ENCODE data around the gene UBC. TPM values are rescaled to one million over a fixed set of nuclear protein-coding genes. Genes with fewer than 3 reads are reported as not detected.
A peak's percentile ranks its signal among the peaks of the same experiment; 100 is the strongest.

UBC gene
- total RNA-seq (2021) (748 and 783 TPM in 2 replicates), Bru-seq, nascent RNA (percentile 99 among the genes with signal in this experiment), BruChase-seq, experiment 1, labeled RNA remaining after a 2-hour chase (percentile 100 among the genes with signal in this experiment), BruChase-seq, experiment 2, labeled RNA remaining after a 6-hour chase (percentile 99 among the genes with signal in this experiment)
- long read RNA-seq, transcript UBC-201 (2 exons, 2,688 nt): major isoform, 288 of 592 reads
- long read RNA-seq, transcript UBC-205 (1 exons, 3,745 nt): minor isoform, 281 of 592 reads
- long read RNA-seq, partial matches to known transcripts: 2 of 592 reads
- long read RNA-seq, other reads (novel, unspliced or antisense): 15 of 592 reads

DNA sequence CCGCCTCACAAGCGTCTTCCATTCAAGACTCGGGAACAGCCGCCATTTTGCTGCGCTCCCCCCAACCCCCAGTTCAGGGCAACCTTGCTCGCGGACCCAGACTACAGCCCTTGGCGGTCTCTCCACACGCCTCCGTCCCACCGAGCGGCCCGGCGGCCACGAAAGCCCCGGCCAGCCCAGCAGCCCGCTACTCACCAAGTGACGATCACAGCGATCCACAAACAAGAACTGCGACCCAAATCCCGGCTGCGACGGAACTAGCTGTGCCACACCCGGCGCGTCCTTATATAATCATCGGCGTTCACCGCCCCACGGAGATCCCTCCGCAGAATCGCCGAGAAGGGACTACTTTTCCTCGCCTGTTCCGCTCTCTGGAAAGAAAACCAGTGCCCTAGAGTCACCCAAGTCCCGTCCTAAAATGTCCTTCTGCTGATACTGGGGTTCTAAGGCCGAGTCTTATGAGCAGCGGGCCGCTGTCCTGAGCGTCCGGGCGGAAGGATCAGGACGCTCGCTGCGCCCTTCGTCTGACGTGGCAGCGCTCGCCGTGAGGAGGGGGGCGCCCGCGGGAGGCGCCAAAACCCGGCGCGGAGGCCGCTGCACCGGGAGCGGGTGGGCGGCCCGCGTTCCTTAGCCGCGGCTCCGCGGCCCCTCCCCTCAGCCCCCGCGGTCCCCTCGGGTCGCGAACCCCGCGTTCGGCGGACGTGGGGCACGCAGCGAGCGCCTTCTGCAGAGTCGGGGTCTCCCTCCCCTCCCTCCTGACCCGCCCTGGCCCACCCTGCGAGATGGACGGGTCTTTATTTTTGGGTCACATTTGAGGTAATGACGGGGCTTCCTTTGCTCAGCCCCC lies at the start of gene UBC:
UBC (minus strand) TSS at position 259 of the 847 bp plus-strand sequence. CDS start 879 bp downstream, outside the sequence.
- Histone ChIP-seq H3K4me3 (peak within 1 kb of the TSS; percentile 100), H3K27me3 (ENCODE audit: insufficient read depth, low read depth) (no peaks in the 10 kb centered on the region), H4K20me1 (ENCODE audit: insufficient read depth) (peaks cover 31% of the 10 kb centered on the region), H3K27ac (peak within 1 kb of the TSS; percentile 100), H3K9me2 (ENCODE audit: insufficient read depth) (no peaks in the 10 kb centered on the region), H3K9me3 (ENCODE audit: insufficient read depth, low read depth) (no peaks in the 10 kb centered on the region), H2AFZ (peak within 1 kb of the TSS; percentile 89), H3F3A (ENCODE audit: insufficient read depth, low read depth) (peaks cover 67% of the 10 kb centered on the region), H3K4me2 (peak within 1 kb of the TSS; percentile 95), H3K79me2 (ENCODE audit: low read depth) (peaks cover 58% of the 10 kb centered on the region), H3K4me1 (replicated peaks; ENCODE audit: insufficient read depth) (peaks cover 52% of the 10 kb centered on the region), H3K36me3 (ENCODE audit: low read depth) (peaks cover 19% of the 10 kb centered on the region)
- no peak for TF ChIP-seq EZH2 (IDR thresholded peaks at IDR 0.05; ENCODE audit: low read depth)
- TF ChIP-seq, protein P1, sequence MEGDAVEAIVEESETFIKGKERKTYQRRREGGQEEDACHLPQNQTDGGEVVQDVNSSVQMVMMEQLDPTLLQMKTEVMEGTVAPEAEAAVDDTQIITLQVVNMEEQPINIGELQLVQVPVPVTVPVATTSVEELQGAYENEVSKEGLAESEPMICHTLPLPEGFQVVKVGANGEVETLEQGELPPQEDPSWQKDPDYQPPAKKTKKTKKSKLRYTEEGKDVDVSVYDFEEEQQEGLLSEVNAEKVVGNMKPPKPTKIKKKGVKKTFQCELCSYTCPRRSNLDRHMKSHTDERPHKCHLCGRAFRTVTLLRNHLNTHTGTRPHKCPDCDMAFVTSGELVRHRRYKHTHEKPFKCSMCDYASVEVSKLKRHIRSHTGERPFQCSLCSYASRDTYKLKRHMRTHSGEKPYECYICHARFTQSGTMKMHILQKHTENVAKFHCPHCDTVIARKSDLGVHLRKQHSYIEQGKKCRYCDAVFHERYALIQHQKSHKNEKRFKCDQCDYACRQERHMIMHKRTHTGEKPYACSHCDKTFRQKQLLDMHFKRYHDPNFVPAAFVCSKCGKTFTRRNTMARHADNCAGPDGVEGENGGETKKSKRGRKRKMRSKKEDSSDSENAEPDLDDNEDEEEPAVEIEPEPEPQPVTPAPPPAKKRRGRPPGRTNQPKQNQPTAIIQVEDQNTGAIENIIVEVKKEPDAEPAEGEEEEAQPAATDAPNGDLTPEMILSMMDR (conservative IDR thresholded peaks at IDR 0.05): no peak
- no TSS peak for BruUV-seq (replicated peaks)
- ChIA-PET CTCF (interaction anchor here (0.6 kb wide), 1 partner anchor 81 kb away, joined by 3 read pairs; no protein-coding TSS in a partner anchor), POLR2A (ENCODE audit: unreplicated experiment) (interaction anchor here (0.6 to 1.0 kb wide), 4 partner anchors 26 to 524 kb away, joined by 3 to 26 read pairs (median 6); no protein-coding TSS in a partner anchor)
- intact Hi-C loops (cut with micrococcal nuclease; ENCODE audit: unreplicated experiment): loop anchor here (5.0 to 10.0 kb wide), 3 partner anchors 73 to 527 kb away; partner anchors contain the start of gene DHX37
- peak; percentile 70 to 88 for DNase-seq

DNA sequence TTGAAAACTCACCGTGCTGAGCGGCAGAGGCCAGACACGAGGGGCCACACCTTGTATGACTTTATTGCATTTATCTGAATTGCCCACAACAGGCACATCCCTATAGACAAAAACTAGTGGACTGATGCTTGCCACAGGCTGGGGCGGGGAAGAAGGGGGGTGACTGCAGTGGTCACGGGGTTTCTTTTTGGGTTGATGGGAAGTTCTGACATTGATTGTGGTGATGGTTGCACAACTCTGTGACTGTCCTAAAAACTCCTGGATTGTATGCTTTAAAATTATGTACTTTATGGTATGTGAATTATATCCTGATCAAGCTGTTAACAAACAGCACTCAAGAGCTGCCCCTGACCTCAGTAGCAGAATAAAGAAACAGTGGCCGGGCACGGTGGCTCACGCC lies 48.8 kb upstream of the UBC start:
- ChIA-PET CTCF (no interaction called here), POLR2A (ENCODE audit: unreplicated experiment) (no interaction called here)
- Histone ChIP-seq H3K4me3 (no peak overlapping the region), H4K20me1 (ENCODE audit: insufficient read depth) (no peaks in the 10 kb centered on the region; the same call in none of the 2 replicates), H3K79me2 (ENCODE audit: low read depth) (no peaks in the 10 kb centered on the region), H3F3A (ENCODE audit: insufficient read depth, low read depth) (0 out of 2 replicates have a peak, but pooled peaks cover 5% of the 10 kb centered on the region), H3K27me3 (ENCODE audit: insufficient read depth, low read depth) (no peaks in the 10 kb centered on the region), H3K36me3 (ENCODE audit: low read depth) (no peaks in the 10 kb centered on the region), H3K9me3 (ENCODE audit: insufficient read depth, low read depth) (no peaks in the 10 kb centered on the region), H3K4me2 (no peak overlapping the region), H3K27ac (no peak overlapping the region), H2AFZ (no peak overlapping the region), H3K9me2 (ENCODE audit: insufficient read depth) (no peaks in the 10 kb centered on the region), H3K4me1 (replicated peaks; ENCODE audit: insufficient read depth) (no peaks in the 10 kb centered on the region)
- DNase-seq: no peak
- BruUV-seq (replicated peaks): no TSS peak
- TF ChIP-seq, protein P1 (conservative IDR thresholded peaks at IDR 0.05): no peak
- TF ChIP-seq EZH2 (IDR thresholded peaks at IDR 0.05; ENCODE audit: low read depth): no peak
- intact Hi-C loops (cut with micrococcal nuclease; ENCODE audit: unreplicated experiment): no loop called here

DNA sequence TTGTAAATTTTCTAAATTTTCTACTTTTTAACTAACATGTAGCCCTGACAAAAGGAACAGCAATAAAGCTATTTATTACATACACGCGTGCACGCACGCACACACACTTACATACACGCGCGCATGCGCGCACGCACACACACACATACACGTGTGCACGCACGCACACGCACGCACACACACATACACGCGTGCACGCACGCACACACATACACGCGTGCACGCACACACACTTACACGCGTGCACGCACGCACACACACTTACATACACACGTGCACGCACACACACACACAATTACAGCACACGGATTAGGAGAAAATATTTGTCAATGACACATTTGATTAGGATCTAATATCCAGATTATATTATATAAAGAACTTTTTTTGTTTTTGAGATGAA lies 46.6 kb upstream of the UBC start:
- peaks cover 1% of the 10 kb centered on the region; the same call in 1 of the 2 replicates for H3K36me3 ChIP-seq (ENCODE audit: low read depth)
- ChIA-PET CTCF (no interaction called here), POLR2A (ENCODE audit: unreplicated experiment) (interaction anchor here (0.6 kb wide), 1 partner anchor 48 kb away, joined by 3 read pairs; no protein-coding TSS in a partner anchor)
- no peaks in the 10 kb centered on the region for H3K27me3 ChIP-seq (ENCODE audit: insufficient read depth, low read depth)
- no peaks in the 10 kb centered on the region; the same call in none of the 2 replicates for H4K20me1 ChIP-seq (ENCODE audit: insufficient read depth)
- no peaks in the 10 kb centered on the region for H3K9me3 ChIP-seq (ENCODE audit: insufficient read depth, low read depth)
- intact Hi-C loops (cut with micrococcal nuclease; ENCODE audit: unreplicated experiment): no loop called here
- no peak overlapping the region for H3K4me2 ChIP-seq
- TF ChIP-seq EZH2 (IDR thresholded peaks at IDR 0.05; ENCODE audit: low read depth): no peak
- TF ChIP-seq, protein P1 (conservative IDR thresholded peaks at IDR 0.05): no peak
- no peak overlapping the region for H3K4me3 ChIP-seq
- H3K27ac ChIP-seq: no peak overlapping the region
- H2AFZ ChIP-seq: no peak overlapping the region
- no peaks in the 10 kb centered on the region for H3K4me1 ChIP-seq (replicated peaks; ENCODE audit: insufficient read depth)
- H3F3A ChIP-seq (ENCODE audit: insufficient read depth, low read depth): peaks cover 5% of the 10 kb centered on the region; the same call in 1 of the 2 replicates
- H3K9me2 ChIP-seq (ENCODE audit: insufficient read depth): no peaks in the 10 kb centered on the region
- no peak for DNase-seq
- no peaks in the 10 kb centered on the region for H3K79me2 ChIP-seq (ENCODE audit: low read depth)
- BruUV-seq (replicated peaks): no TSS peak
